Measurements from ENCODE around the gene WDR7.
A peak's percentile ranks its signal among the peaks of the same experiment; 100 is the strongest.

Gene WDR7

DNA sequence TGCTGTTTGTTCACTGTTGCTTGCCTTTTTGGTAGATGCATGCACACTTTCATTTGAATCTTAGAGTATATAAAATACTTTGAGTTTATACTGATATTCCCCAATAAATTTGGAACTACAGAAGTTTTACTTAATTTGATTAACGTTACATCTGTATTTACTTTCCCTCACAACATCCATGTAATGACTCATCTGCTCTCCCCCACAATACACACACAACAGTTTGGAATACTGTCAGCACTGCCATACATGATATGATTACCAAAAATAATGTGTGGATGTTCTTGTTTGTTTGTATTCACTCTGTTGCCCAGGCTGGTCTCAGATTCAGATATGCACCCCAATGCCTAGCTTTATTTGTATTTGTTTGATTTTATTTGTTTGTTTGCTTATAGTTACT lies 144.2 kb downstream of the WDR7 start:
- DNase-seq (ENCODE audit: low read depth, low spot score), result peak; percentile 9
- H3K4me3 ChIP-seq (ENCODE audit: low read depth, low read length), result no peak overlapping the region
- TF ChIP-seq, protein P1, sequence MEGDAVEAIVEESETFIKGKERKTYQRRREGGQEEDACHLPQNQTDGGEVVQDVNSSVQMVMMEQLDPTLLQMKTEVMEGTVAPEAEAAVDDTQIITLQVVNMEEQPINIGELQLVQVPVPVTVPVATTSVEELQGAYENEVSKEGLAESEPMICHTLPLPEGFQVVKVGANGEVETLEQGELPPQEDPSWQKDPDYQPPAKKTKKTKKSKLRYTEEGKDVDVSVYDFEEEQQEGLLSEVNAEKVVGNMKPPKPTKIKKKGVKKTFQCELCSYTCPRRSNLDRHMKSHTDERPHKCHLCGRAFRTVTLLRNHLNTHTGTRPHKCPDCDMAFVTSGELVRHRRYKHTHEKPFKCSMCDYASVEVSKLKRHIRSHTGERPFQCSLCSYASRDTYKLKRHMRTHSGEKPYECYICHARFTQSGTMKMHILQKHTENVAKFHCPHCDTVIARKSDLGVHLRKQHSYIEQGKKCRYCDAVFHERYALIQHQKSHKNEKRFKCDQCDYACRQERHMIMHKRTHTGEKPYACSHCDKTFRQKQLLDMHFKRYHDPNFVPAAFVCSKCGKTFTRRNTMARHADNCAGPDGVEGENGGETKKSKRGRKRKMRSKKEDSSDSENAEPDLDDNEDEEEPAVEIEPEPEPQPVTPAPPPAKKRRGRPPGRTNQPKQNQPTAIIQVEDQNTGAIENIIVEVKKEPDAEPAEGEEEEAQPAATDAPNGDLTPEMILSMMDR (IDR thresholded peaks at IDR 0.05; ENCODE audit: low read depth, low read length), result no peak
- in situ Hi-C loops (cut with HindIII; ENCODE audit: low sequenced_read_pairs), result no loop called here

DNA sequence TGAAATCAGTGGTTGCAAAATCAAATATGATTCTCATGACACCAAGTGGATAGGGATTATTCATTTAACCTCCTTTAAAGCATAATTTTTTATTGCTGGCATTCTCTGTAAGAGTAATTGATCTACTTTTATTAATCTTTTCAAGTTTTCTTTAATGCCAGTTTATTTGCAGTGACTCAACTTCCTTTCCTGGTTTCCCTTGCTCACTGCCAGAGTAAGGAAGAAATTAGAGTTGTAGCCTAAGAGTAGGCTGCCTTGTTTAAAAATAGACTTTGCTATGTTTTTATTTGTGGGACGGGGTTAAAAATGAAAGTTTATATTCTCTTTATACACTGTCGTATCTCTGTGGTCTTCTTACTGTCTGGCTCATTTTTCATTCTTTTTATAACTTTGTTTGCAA lies 148.6 kb downstream of the WDR7 start:
- H3K4me3 ChIP-seq (ENCODE audit: low read depth, low read length), result no peak overlapping the region
- TF ChIP-seq, protein P1 (IDR thresholded peaks at IDR 0.05; ENCODE audit: low read depth, low read length), result no peak
- peak; percentile 21 for DNase-seq (ENCODE audit: low read depth, low spot score)
- in situ Hi-C loops (cut with HindIII; ENCODE audit: low sequenced_read_pairs), result no loop called here

DNA sequence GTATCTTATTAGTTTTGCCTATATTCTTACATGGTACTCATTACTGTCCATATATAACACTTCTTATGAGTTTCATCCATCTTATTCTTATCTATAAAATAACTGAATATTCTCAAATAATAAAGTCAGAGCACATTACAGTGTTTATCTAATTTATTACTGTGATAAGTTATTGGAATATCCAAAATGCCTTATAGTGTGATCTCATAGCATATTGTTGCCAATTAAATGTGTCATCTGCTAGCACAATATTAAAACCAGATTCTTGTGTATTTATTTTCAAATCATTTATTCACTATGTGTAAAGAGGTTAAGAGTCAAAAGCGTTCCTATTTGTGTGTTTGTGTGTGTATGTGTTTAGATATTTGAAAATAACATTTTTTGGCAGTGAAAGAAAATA lies 151.9 kb downstream of the WDR7 start:
- TF ChIP-seq, protein P1 (IDR thresholded peaks at IDR 0.05; ENCODE audit: low read depth, low read length), result no peak
- H3K4me3 ChIP-seq (ENCODE audit: low read depth, low read length), result no peak overlapping the region
- DNase-seq (ENCODE audit: low read depth, low spot score), result no peak
- in situ Hi-C loops (cut with HindIII; ENCODE audit: low sequenced_read_pairs), result no loop called here

DNA sequence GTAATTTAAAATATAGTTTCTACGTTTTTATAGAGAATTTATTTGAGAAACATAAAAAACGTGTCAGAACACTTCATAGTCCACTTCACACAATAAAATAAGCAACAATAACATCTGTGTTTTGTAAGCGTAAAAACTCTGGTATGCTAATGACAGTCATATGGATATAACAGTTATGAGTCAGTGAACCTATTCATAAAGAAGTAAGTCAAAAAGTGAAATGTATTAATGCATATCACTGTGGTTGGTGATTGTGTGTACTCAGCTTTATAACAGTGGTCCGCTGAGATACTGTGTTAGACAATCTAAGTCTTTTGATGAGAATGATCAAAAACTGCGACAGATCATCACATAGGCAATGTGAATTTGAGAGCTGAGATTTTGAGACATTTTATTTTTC lies 153.2 kb downstream of the WDR7 start:
- TF ChIP-seq, protein P1 (IDR thresholded peaks at IDR 0.05; ENCODE audit: low read depth, low read length), result no peak
- no peak overlapping the region for H3K4me3 ChIP-seq (ENCODE audit: low read depth, low read length)
- no peak for DNase-seq (ENCODE audit: low read depth, low spot score)
- in situ Hi-C loops (cut with HindIII; ENCODE audit: low sequenced_read_pairs), result no loop called here

DNA sequence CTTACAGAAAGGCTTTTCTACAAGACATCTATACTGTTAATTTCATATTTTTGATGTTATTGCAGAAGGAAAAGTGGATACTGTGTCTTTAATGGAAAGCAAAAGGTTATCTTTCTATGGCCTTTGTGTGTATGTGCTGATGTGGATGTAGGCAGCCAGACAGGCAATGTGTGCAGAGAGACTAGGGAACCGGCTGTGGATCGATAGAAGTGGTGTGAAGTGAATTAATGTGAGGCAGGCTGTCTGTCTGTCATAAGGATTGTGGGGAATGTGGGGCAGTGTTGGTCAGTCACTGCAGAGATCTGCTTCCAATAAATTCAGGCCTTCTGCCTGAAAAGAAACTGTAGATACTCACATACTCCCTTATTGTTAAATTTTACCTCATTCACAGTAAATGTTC lies 156.7 kb downstream of the WDR7 start:
- in situ Hi-C loops (cut with HindIII; ENCODE audit: low sequenced_read_pairs), result no loop called here
- H3K4me3 ChIP-seq (ENCODE audit: low read depth, low read length), result no peak overlapping the region
- TF ChIP-seq, protein P1 (IDR thresholded peaks at IDR 0.05; ENCODE audit: low read depth, low read length), result no peak
- no peak for DNase-seq (ENCODE audit: low read depth, low spot score)

DNA sequence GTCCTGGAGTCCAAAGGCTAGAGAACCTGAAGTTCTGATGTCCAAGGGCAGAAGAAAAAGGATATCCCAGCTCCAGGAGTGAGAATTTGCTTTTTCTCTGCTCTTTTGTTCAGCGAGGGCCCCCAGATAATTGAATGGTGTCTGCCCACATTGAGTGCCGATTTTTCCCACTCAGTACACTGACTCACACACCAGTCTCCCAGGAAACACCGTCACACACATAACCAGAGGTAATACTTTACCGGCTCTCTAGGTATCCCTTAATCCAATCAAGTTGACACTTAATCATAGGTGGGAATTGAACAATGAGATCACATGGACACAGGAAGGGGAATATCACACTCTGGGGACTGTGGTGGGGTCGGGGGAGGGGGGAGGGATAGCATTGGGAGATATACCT lies 161.5 kb downstream of the WDR7 start:
- TF ChIP-seq, protein P1 (IDR thresholded peaks at IDR 0.05; ENCODE audit: low read depth, low read length), result no peak
- in situ Hi-C loops (cut with HindIII; ENCODE audit: low sequenced_read_pairs), result no loop called here

DNA sequence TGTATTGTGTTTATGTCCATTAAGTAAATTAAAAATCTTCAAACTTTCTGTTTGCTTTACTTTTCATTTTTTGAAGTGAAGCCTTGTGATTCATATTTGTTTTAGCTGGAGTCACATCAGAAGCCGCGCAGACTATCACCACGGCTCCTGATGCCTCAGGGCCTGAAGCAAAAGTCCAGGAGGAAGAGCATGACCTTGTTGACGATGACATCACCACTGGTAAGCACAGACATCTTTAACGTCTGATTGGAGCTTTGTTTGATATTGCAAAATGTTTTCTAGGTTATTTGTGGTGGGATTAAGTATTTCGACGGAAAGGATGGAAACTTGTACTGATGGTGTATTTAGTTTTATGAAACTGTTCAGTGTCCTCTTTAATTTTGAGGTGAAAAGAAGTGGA lies 164.8 kb downstream of the WDR7 start:
- no peak overlapping the region for H3K4me3 ChIP-seq (ENCODE audit: low read depth, low read length)
- no peak for DNase-seq (ENCODE audit: low read depth, low spot score)
- in situ Hi-C loops (cut with HindIII; ENCODE audit: low sequenced_read_pairs), result no loop called here
- TF ChIP-seq, protein P1 (IDR thresholded peaks at IDR 0.05; ENCODE audit: low read depth, low read length), result no peak

More for the DNA sequence above, 161.5 kb downstream of the WDR7 start:
- DNase-seq (ENCODE audit: low read depth, low spot score), result no peak
- no peak overlapping the region for H3K4me3 ChIP-seq (ENCODE audit: low read depth, low read length)

All from astrocyte of the spinal cord (primary cell).